Stimulated activated CD8-positive, alpha-beta memory T cell treated with anti-CD3 and anti-CD28 coated beads, Interleukin-12 subunit alpha, Interleukin-12 subunit beta, amount 100 ng/mL, for 1 hour (primary cell): ENCODE data around the gene LEFTY2.
"Not testable (repeated sequence)": the region's sequence is repeated elsewhere in the genome, so short reads cannot be mapped to it uniquely, and the experiment has no call there.

Experiments
- DNase-seq: peaks from one replicate; pipeline ENCODE4 v3.0.0-alpha.2; 2020; ENCODE audit warnings: low read depth

The LEFTY2 gene

DNA sequence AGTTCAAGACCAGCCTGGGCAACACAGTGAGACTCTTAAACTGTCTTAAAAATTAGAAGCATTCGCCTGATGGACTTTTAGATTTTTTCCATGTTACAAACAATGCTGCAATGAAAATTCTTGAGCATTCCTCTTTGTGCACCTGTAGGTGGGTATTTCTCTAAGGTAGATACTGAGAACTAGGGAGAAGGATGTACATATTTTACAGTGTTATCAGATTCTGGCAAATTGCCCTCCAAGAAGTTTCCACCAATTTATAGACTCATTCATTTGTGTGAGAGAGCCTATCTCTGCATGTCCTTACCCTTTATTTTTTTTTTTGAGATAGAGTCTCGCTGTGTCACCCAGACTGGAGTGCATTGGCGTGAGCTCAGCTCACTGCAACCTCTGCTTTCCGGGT lies 12.3 kb upstream of the LEFTY2 start:
- no peak for DNase-seq

DNA sequence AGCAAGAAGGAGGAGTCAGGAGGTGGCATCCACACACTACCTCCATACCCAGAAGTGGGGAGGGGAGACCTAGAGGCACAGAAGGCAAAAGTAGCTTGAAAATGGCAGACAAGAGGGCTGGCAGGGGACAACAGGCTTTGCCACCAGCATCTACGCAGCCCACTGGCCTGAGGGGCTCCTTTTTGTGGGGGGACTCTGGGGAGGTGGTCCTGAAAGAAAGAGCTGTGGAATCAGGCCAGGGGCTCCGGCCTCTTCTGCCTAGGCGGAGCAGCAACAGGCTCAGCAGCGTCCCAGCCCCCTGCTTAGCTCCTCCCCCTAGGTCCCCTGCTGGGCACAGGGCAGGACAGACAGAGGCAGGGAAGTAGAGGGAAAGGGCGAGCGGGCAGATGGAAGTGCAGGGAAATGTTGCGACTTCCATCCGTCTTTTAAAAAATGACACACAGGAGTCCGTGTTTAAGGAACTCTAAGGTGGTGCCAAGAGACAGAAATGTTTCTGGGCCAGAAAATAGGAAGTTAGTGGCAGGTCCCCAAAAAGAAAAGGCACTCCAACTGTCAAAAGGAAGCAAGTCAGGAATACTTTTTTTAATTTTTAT lies 10.0 kb upstream of the LEFTY2 start:
- no peak for DNase-seq

DNA sequence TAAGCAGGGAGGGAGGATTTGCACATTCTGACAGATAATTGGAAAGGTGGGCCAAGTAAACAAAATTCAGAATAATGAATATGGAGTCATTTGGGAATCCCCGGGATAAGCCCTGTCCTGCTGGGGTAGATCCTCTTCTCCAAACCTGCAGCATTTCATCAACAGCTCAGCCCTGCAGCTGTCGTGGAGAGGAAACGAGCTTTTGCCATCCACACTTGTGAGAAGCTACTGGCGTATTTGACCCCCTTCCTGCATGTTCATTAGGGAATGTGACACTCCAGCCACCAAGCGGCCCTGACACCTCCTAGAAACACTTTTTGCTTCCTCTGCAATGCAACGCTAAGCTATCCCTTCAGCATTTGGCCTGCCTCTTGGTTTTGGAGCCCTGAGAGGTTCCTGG lies 8.0 kb upstream of the LEFTY2 start:
- no peak for DNase-seq

DNA sequence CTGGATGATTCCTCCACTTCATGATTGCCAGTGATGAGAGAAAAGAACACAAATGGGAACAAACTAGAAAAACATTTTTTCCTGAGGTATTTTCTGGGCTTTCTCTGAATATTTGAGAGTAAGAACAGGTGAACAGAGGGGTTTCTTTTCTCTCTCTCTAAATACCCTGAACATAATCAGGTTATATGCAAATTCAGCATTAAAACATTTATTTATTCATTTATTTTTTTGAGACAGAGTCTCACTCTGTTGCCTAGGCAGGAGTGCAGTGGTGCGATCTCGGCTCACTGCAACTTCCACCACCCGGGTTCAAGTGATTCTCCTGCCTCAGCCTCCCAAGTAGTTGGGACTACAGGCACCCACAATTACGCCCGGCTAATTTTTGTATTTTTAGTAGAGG lies 5.8 kb upstream of the LEFTY2 start:
- no peak for DNase-seq

DNA sequence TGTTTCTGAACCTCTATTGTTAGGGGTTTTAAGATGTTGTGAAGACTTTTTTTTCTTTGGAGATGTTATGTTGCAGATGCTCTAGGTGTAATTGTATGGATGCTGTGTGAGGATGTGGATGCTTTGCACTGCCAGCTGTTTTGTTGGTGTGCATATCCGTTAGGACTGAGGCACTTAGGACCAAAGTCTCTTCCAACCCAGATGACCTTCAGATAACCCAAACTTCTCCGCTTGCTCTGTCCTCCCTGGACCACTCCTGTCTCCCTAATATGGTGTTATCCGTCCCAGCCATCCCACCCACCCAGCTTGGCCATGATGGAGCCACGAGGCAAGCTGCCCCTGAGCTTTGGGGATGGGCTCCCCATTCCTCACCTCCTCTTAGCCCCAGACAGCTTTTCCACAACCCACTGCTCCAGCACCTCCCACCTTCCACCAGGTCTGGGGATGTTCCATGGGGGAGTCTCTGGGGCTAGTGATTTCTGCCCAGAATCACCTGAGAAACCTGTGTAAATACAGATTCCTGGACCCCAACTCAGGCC lies 5.1 kb upstream of the LEFTY2 start:
- DNase-seq, result no peak

DNA sequence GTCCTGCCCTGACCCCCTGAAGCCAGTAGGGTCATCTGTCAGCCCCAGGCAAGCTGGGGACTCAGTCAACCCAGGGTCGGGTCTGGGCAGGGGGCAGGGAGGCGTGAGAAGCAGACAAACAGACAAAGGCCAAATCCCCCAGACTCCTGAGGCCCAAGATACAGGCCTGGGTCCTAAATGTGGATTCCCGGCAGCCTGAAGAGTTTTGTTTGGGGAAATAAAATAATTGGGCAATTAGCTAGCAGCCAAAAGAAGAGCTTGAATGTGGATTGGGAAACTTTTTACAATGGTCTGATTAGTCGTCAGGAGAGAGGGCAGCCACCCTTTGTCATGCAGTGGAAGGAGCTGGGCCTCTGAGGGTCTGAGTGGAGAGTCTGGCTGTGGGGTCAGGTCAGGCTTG lies 4.5 kb upstream of the LEFTY2 start:
- DNase-seq, result no peak

DNA sequence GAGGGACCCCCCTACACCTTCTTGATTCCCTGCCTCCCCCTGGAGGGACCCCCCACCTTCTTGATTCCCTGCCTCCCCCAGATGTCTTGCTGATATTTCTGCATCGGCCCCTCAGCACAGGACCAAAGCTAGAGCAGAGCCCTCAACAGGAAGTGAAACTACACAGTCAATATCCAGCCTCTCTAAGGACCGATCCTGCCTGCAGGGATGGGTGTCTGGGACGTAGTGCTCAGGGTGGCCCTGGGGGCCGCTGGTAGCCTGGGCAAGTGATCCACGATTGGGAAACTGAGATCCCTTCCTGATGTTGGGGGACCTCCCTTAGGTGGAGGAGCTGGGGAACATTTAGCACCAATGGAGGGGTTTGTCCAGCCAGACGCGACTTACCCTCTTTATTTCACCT lies 3.9 kb upstream of the LEFTY2 start:
- DNase-seq, result no peak

DNA sequence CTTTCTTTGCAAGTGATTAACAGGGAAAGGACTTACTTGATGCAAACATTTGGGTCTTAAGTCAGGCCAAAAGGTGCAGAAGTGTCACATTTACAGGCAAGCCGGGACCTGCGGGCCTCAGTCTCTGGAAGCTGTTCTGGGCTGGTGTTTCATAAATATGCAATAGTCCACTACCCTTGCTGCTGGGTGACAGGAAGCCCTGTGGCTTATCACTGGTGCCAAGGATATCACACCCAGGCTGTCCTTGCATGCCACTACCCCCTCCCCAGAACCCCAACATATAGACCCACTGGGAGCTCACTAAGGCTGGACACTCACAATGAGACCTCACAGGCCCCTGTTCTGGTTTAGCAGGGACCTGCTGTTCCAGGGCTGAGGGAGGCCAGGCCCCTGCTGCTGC lies 3.4 kb upstream of the LEFTY2 start:
- no peak for DNase-seq

DNA sequence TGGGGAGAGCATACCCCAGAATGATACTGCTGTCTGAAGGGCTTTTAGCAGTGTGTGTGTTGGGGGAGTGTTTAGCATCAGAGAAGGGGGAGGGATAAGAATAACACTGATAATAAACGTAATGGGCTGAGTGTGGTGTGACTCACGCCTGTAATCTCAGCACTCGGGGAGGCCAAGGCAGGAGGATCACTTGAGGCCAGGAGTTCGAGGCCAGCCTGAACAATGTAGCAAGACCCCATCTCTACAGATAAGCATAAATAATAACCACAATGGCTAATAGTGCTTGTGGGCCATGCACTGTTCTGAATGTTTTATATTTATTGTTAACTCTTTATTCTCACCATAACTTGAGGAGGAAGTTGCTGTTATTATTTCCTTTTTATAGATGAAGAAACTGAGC lies 2.6 kb upstream of the LEFTY2 start:
- no peak for DNase-seq

DNA sequence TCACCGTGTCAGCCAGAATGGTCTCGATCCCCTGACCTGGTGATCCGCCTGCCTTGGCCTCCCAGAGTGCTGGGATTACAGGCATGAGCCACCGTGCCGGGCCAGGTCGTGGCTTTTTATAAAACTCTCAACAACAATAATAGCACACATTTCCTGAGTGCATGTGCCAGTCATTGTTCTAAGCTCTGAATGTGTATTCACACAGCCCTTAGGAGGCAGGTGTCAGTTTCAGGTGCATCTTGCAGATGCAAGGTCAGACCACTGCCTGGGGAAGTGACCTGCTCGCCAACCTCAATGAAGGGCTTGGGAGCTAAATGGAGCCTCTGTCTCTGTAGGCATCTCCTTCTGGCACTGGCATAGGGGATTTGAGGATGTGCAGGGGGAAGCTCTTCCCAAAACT lies 1.6 kb upstream of the LEFTY2 start:
- no peak for DNase-seq

DNA sequence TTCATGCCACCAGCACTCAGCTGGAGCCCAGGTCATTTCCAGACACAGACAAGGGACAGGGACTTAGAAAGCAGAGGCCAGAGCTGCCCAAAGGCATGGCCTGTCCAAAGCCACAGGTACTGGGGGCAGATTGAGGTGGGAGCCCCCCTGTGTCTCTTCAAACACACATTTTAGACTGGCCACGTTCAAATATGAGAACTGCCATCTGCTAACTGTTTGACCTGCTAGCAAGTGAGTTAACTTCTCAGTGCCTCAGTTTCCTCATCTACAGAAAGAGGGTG lies 862 bp upstream of the LEFTY2 start:
- DNase-seq, result no peak

DNA sequence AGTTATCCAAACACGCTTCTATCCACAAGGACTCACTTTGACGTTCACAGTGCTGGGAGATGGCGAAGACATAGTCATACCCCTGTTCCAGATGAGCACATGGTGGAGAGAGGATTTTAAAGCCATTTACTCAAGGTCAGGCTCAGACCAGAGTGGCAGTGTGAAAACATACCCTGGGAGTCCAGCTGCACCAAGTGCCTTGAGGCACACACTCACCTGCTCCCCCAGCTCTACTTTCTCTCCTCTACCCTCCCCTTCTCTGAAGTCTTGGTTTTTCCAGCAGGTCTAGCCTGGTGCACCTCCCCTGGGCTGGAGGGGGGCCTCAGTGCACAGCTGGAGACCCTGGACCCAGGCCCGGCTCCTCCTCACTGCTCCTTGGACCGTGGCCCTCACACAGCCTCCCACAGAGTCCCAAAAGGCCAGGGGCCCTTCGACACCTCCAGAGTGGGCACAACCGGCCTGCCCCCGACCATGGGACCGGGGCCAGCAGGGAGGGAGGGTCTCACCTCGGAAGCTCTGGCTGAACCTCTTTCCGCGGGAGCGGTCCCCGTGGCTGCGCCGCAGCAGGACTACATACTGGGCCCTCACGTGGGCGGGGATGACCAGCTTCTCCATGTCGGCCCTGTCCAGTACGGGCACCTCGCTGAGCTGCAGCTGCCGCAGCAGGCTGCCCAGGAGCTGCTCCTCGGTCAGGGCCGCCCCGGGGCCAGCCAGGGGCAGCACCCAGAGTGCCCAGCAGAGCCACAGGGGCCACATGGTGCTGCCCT lies 452 bp downstream of the LEFTY2 start:
- no peak for DNase-seq

DNA sequence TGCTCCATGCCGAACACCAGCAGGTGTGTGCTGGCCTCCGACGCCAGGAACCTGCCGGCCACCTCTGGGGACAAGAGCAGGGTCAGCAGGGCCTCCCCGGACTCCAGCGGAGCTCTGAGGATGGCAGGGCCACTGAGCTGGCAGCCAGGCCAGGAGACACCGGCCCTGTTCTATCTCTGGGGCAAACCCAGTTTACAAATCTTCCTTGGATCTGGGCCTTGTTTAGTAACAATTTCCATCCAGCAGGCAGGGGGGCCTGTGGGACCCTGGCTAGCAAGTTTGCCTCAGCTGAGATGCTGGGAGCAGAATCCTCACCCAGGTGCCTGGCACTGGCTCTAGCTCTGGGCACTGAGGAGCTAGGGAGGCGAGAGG lies 1.1 kb downstream of the LEFTY2 start:
- DNase-seq, result not testable (repeated sequence)

DNA sequence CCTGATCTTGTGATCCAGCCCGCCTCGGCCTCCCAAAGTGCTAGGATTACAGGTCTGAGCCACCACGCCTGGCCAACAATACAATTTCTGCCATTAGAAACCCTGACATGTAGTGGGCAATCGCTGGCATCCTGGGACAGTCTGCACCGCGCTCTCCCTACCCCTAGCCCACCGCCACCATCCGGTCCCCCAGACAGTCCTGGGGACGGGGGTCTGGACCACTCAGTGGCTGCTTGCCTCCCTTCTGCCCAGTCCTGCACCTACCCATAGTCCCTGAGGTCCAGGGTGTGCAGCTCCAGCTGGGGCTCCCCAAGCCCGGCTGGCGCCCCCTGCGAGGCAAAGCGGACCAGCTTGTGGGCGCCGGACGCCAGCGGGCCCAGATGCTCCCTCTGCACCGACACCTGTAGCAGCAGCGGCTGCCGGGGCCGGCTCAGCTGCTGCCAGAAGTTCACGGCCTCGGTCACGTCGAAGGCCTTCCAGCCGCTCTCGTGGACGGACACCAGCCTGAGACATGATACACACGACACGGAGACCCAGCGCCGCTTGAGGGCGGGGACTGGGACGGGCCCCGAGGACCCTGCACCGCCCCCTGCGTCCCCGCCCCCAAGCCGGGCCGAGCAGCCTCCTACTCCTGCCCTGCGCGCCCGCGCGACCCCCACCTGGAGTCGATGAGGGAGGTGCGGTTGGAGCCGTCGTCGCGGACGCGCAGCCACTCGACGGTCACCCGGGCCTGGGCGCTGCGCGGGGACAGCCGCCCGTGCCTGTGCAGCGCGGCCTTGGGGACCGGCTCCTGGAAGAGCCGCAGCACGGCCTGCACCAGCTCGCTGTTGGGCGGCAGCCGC lies 1.7 kb downstream of the LEFTY2 start:
- not testable (repeated sequence) for DNase-seq

DNA sequence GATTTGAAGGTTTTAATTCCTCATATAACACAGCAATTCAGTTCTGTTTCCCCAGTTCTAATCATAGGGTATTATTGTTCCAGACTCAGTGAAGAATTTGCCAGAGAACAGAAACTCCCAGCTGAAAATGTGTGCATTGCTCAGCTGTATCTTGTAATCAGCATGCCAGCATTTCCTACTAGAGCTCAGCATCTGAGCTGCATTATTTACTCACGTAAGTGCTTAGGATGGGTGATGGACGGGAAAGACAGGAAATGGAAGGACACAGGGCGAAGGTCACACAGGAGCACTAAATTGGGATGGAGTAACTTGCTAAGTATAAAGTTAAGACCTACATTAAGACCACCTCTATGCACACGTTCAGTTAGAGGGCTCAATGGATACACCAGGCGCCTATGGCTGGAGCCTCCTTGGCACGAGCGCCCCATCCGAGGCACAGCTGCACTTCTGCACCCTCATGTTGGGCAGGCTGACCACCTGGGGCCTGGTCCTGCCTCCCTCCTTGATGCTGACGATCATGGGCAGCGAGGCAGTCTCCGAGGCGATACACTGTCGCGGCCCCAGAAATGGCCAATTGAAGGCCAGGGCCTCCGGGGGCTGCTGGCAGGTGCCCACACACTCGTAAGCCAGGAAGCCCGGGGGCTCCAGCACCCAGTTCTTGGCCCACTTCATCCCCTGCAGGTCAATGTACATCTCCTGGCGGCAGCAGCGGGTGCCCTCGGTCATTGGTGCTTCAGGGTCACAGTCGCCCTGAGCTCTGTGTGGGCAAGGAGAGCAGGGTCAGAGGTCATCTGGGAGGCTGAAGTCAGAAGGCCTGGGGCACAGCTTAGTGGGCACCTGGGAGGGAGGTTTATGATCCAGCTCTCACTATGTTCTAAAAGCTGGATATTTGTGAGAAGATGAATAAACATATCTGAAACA lies 3.7 kb downstream of the LEFTY2 start:
- DNase-seq, result no peak

DNA sequence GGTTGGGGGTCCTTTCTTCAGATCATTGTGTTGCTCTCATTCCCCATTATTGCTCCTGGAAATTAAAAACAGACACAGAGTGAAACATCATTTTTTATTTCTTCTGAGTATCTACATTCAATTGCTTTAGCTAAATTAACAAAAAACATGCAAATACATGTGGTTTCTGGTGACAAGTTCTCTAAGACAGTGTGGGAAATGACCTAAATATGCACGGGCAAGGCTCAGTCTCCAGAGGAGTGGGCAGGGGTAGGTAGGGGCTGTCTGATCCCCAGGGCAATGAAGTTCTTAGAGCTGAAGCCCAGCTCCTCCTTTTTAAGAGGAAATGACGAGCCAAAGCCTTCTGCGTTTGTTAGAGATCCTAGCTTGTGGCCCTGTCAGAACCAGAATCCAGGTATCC lies 4.5 kb downstream of the LEFTY2 start:
- no peak for DNase-seq

DNA sequence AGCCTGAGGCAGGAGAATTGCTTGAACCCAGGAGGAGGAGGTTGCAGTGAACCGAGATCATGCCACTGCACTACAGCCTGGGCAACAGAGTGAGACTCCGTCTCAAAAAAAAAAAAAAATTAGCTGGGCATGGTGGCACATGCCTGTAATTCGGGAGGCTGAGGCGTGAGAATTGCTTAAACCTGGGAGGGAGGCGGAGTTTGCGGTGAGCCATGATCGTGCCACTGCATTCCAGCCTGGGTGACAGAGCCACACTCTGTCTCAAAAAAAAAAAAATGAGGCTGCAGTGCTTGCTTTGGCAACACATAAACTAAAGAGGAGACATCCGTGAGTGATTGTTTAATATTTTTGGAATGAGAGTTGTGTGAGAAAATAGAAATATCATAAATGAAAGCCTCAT lies 4.9 kb downstream of the LEFTY2 start:
- DNase-seq, result not testable (repeated sequence)

DNA sequence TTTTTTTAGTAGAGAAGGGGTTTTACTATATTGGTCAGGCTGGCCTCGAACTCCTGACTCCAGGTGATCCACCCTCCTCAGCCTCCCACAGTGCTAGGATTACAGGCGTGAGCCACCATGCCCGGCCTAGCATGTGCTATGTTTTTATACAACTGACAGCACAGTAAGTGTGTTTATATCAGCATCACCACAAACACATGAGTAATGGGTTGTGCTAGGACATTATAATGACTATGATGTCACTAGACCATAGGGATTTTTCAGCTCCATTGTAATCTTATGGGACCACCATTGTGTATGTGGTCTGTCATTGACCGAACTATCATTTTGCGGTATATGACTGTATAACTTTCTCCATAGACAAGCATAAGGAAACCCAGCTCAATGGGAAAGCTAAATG lies 6.3 kb downstream of the LEFTY2 start:
- DNase-seq, result no peak

DNA sequence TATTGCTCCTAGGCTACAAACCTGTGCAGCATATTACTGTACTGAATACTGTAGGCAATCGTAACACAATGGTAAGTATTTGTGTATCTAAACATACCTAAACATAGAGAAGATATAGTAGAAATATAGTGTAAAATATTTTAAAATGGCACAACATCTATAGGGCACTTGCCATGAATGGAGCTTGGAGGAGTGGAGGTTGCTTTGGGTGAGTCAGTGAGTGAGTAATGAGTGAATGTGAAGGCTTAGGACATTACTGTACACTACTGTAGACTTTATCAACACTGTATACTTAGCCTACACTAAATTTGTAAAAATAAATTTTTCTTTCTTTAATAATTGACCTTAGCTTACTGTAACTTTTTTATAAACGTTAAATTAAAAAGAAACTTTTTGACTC lies 7.9 kb downstream of the LEFTY2 start:
- DNase-seq, result no peak

DNA sequence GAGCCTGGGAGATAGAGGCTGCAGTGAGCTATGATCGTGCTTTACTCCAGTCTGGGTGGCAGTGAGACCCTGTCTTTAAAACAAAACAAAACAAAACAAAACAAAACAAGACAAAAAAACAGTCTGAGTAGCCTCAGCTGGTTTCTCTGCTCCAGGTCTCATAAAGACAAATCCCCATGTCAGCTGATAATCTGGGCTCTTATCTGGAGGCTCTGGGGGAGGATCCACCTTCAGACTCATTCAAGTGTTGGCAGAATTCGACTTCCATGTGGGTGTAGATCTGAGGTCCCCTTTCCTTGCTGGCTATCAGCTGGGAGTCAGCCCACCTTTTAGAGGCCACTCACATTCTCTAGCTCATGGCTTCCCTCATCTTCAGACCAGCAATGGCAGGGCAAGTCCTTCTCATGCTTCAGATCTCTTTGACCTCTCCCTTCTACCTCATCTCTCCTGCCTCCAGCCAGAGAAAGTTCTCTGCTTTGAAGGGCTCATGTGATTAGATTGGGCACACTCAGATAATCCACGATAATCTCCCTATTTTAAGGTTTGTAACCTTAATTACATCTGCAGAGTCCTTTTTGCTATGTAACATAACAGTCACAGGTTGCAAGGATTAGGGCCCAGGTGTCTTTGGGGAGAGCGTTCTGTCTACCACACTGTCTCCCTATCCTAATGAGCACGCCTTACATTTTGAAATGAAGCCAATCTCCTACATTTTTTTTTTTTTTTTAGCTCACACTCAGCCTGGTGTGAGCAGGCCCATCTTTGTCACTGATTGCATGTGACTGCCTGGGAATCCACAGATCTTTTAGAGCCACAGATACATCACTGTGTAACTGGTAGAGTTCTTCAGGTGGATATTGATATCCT lies 9.5 kb downstream of the LEFTY2 start:
- DNase-seq, result no peak

DNA sequence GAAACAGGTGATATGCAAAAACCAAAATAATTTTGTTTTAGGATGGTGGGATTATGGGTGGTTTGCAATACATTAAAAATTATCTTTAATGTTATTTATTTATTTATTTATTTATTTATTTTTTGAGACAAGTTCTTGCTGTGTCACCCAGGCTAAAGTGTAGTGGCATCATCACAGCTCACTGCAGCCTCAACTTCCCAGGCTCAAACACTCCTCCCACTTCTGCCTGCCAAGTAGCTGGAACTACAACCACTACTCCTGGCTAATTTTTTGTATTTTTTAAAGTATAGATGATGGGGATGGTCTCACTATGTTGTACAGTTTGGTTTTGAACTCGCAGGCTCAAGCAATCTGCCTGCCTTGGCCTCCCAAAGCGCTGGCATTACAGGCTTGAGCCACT lies 10.5 kb downstream of the LEFTY2 start:
- no peak for DNase-seq
